Ishikawa (cell line): ENCODE data around the gene COMMD7.

ENCODE experiments used
- CREB1 ChIP-seq: IDR thresholded peaks from 2 replicates; pipeline ENCODE4 v1.6.1; 2012; ENCODE audit warnings: low read depth
- EP300 ChIP-seq: IDR thresholded peaks from 2 replicates; pipeline ENCODE4 v1.6.1; 2012; ENCODE audit warnings: borderline replicate concordance
- NFIC ChIP-seq: IDR thresholded peaks from 2 replicates; pipeline ENCODE4 v1.6.1; 2012
- REST ChIP-seq: IDR thresholded peaks from 2 replicates; pipeline ENCODE4 v1.6.1; 2012; ENCODE audit warnings: low read depth, mild to moderate bottlenecking
- TAF1 ChIP-seq: IDR thresholded peaks from 2 replicates; pipeline ENCODE4 v1.6.1; 2012; ENCODE audit warnings: low read depth, mild to moderate bottlenecking
- TCF12 ChIP-seq: IDR thresholded peaks from 2 replicates; pipeline ENCODE4 v1.6.1; 2012; ENCODE audit warnings: low read depth
- YY1 ChIP-seq: IDR thresholded peaks from 2 replicates; pipeline ENCODE4 v1.6.1; 2012; ENCODE audit warnings: low read depth
- ZBTB7A ChIP-seq: IDR thresholded peaks from 2 replicates; pipeline ENCODE4 v1.6.1; 2012; ENCODE audit warnings: low read depth

- TF ChIP-seq TCF12 = no peak
- TF ChIP-seq TAF1 = no peak
- TF ChIP-seq NFIC = no peak
- no peak for TF ChIP-seq YY1
- TF ChIP-seq REST = no peak
- no peak for TF ChIP-seq ZBTB7A
- TF ChIP-seq CREB1 = no peak
- TF ChIP-seq EP300 = no peak
Measured at GRCh38 chr20:32767418-32768198, 24.3 kb upstream of the COMMD7 start.
